Mammary epithelial cell (primary cell): ENCODE measurements around the gene ZNF497.

Experiments used
- EZH2 ChIP-seq: IDR thresholded peaks from 2 replicates; pipeline ENCODE4 v1.6.1; 2012; ENCODE audit warnings: low read length, inconsistent platforms, borderline replicate concordance
- TF ChIP-seq, protein P1 (sequence below), 2 donors: IDR thresholded peaks in 1 of 2; conservative IDR thresholded peaks in 1 of 2; 2 replicates each; pipeline ENCODE4 v1.5.1; 2011 to 2012; ENCODE audit warnings: inconsistent platforms in 2 of 2, low read length in 2 of 2, mild to moderate bottlenecking in 2 of 2, control low read depth in 1 of 2, low read depth in 1 of 2; ENCODE audit not compliant: insufficient read depth in 1 of 2; ENCODE audit errors: extremely low read depth in 1 of 2

DNA sequence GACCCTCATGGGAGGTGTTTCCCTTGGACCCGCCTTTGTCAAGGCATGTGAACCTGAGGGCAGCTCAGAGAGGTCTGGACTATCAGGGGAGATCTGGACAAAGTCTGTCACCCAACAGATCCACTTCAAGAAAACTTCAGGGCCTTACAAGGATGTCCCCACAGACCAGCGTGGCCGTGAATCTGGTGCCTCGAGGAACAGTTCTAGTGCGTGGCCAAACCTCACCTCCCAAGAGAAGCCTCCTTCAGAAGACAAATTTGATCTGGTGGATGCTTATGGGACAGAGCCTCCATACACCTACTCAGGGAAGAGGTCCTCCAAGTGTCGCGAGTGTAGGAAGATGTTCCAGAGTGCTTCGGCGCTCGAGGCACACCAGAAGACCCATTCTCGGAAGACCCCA, 24.2 kb downstream of the ZNF497 start:
- TF ChIP-seq, protein P1, sequence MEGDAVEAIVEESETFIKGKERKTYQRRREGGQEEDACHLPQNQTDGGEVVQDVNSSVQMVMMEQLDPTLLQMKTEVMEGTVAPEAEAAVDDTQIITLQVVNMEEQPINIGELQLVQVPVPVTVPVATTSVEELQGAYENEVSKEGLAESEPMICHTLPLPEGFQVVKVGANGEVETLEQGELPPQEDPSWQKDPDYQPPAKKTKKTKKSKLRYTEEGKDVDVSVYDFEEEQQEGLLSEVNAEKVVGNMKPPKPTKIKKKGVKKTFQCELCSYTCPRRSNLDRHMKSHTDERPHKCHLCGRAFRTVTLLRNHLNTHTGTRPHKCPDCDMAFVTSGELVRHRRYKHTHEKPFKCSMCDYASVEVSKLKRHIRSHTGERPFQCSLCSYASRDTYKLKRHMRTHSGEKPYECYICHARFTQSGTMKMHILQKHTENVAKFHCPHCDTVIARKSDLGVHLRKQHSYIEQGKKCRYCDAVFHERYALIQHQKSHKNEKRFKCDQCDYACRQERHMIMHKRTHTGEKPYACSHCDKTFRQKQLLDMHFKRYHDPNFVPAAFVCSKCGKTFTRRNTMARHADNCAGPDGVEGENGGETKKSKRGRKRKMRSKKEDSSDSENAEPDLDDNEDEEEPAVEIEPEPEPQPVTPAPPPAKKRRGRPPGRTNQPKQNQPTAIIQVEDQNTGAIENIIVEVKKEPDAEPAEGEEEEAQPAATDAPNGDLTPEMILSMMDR (conservative IDR thresholded peaks at IDR 0.05 in 1 of 2, IDR thresholded peaks at IDR 0.05 in 1 of 2; ENCODE audit: extremely low read depth in 1 of 2, insufficient read depth in 1 of 2, low read depth in 1 of 2, low read length in 2 of 2) = no peak
- no peak for TF ChIP-seq EZH2
